ENCODE results near the gene MGLL.

GRCh38 chr3:127765735-127766134 lies 56.6 kb downstream of the MGLL start:
- TF ChIP-seq FOXK2 (conservative IDR thresholded peaks at IDR 0.05 in 1 of 2, IDR thresholded peaks at IDR 0.05 in 1 of 2; ENCODE audit: low read depth in 2 of 2) (no peak), ELF1 (tag; IDR thresholded peaks at IDR 0.05) (no peak), RNF2 (IDR thresholded peaks at IDR 0.05) (no peak)
- TF ChIP-seq, protein P1, sequence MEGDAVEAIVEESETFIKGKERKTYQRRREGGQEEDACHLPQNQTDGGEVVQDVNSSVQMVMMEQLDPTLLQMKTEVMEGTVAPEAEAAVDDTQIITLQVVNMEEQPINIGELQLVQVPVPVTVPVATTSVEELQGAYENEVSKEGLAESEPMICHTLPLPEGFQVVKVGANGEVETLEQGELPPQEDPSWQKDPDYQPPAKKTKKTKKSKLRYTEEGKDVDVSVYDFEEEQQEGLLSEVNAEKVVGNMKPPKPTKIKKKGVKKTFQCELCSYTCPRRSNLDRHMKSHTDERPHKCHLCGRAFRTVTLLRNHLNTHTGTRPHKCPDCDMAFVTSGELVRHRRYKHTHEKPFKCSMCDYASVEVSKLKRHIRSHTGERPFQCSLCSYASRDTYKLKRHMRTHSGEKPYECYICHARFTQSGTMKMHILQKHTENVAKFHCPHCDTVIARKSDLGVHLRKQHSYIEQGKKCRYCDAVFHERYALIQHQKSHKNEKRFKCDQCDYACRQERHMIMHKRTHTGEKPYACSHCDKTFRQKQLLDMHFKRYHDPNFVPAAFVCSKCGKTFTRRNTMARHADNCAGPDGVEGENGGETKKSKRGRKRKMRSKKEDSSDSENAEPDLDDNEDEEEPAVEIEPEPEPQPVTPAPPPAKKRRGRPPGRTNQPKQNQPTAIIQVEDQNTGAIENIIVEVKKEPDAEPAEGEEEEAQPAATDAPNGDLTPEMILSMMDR (IDR thresholded peaks at IDR 0.05 in 2 of 3, conservative IDR thresholded peaks at IDR 0.05 in 1 of 3; ENCODE audit: insufficient read depth in 2 of 3, low read depth in 1 of 3, low read length in 3 of 3), result no peak
